Measurements from ENCODE around the gene DMAC2.
"Not testable (repeated sequence)": the region's sequence is repeated elsewhere in the genome, so short reads cannot be mapped to it uniquely, and the experiment has no call there.

The DMAC2 gene

GRCh38 chr19:41476583-41476982 is 36.9 kb upstream of the DMAC2 start:
- H3K4me3 ChIP-seq (ENCODE audit: low read depth, low read length) = no peak overlapping the region
- TF ChIP-seq CTCF (IDR thresholded peaks at IDR 0.05; ENCODE audit: low read depth, low read length) = no peak

- not testable (repeated sequence) for H3K4me3 ChIP-seq (ENCODE audit: low read depth, low read length)
These were observed 23.8 kb upstream of the DMAC2 start for GRCh38 chr19:41463257-41464256.

- no peak overlapping the region for H3K4me3 ChIP-seq (ENCODE audit: low read depth, low read length)
- TF ChIP-seq CTCF (IDR thresholded peaks at IDR 0.05; ENCODE audit: low read depth, low read length) = no peak
These were observed 22.8 kb upstream of the DMAC2 start for GRCh38 chr19:41462497-41462896.

- H3K4me3 ChIP-seq (ENCODE audit: low read depth, low read length) = no peak overlapping the region
- no peak for TF ChIP-seq CTCF (IDR thresholded peaks at IDR 0.05; ENCODE audit: low read depth, low read length)
These were observed 17.5 kb upstream of the DMAC2 start for GRCh38 chr19:41457241-41457640.

GRCh38 chr19:41456342-41456918 is 16.7 kb upstream of the DMAC2 start:
- H3K4me3 ChIP-seq (ENCODE audit: low read depth, low read length) = no peak overlapping the region
- no peak for TF ChIP-seq CTCF (IDR thresholded peaks at IDR 0.05; ENCODE audit: low read depth, low read length)

GRCh38 chr19:41455936-41456335 is 16.2 kb upstream of the DMAC2 start:
- TF ChIP-seq CTCF (IDR thresholded peaks at IDR 0.05; ENCODE audit: low read depth, low read length) = no peak
- no peak overlapping the region for H3K4me3 ChIP-seq (ENCODE audit: low read depth, low read length)

GRCh38 chr19:41452584-41453275 is 13.0 kb upstream of the DMAC2 start:
- H3K4me3 ChIP-seq (ENCODE audit: low read depth, low read length) = no peak overlapping the region
- no peak for TF ChIP-seq CTCF (IDR thresholded peaks at IDR 0.05; ENCODE audit: low read depth, low read length)
